Calu3 (cell line): Measurements from ENCODE around the gene DR1. TPM values are rescaled to one million over a fixed set of nuclear protein-coding genes. Genes with fewer than 3 reads are reported as not detected.

Source experiments
- BruUV-seq: library from RNA; stranded (reverse); fragments of 400-500 nt; replicated peaks from 2 replicates; lab custom pipeline; 2021; lab: Mats Ljungman, UMichigan
- CTCF ChIA-PET: fragments of 300-600 bp; sonication (Branson Sonifier 250); formaldehyde crosslinking; loops from one replicate; lab custom pipeline; 2022; ENCODE audit warnings: antibody characterized with exemption; lab: Charles Lee
- DNase-seq: peaks from one replicate; pipeline ENCODE4 v3.0.0; 2022
- H3K27ac Mint-ChIP-seq: one replicate; pipeline ENCODE4 v1.8.0; 2022; ENCODE audit warnings: mixed read lengths; ENCODE audit not compliant: unreplicated experiment
- H3K27me3 Mint-ChIP-seq: one replicate; pipeline ENCODE4 v1.8.0; 2022; ENCODE audit warnings: mixed read lengths; ENCODE audit not compliant: unreplicated experiment
- H3K36me3 Mint-ChIP-seq: one replicate; pipeline ENCODE4 v1.8.0; 2022; ENCODE audit warnings: mild to moderate bottlenecking, moderate library complexity, mixed read lengths; ENCODE audit not compliant: insufficient read depth, unreplicated experiment
- H3K4me1 Mint-ChIP-seq: one replicate; pipeline ENCODE4 v1.8.0; 2022; ENCODE audit warnings: mild to moderate bottlenecking, low read depth, mixed read lengths; ENCODE audit not compliant: unreplicated experiment
- H3K4me3 Mint-ChIP-seq: one replicate; pipeline ENCODE4 v1.8.0; 2022; ENCODE audit warnings: mild to moderate bottlenecking, low read depth, moderate library complexity, mixed read lengths; ENCODE audit not compliant: unreplicated experiment
- H3K9me3 Mint-ChIP-seq: one replicate; pipeline ENCODE4 v1.8.0; 2022; ENCODE audit warnings: low read depth, mixed read lengths; ENCODE audit not compliant: unreplicated experiment
- intact Hi-C: fragments of 100-400 bp; cut with micrococcal nuclease; formaldehyde crosslinking; loops from one replicate; pipeline ENCODE4 v1.10.0; 2022; ENCODE audit not compliant: unreplicated experiment
- total RNA-seq: library from RNA; stranded (reverse); gene quantifications from 2 replicates; pipeline ENCODE4 v1.2.3, GENCODE V29; 2022
- TF ChIP-seq, protein P1 (sequence below): fragments of 200-600 bp; IDR thresholded peaks from one replicate; pipeline ENCODE4 v1.8.0; 2022; ENCODE audit warnings: antibody characterized with exemption; ENCODE audit not compliant: unreplicated experiment

Gene DR1
- total RNA-seq, 1 experiment from 2014 or later, result 51.1 TPM

DNA sequence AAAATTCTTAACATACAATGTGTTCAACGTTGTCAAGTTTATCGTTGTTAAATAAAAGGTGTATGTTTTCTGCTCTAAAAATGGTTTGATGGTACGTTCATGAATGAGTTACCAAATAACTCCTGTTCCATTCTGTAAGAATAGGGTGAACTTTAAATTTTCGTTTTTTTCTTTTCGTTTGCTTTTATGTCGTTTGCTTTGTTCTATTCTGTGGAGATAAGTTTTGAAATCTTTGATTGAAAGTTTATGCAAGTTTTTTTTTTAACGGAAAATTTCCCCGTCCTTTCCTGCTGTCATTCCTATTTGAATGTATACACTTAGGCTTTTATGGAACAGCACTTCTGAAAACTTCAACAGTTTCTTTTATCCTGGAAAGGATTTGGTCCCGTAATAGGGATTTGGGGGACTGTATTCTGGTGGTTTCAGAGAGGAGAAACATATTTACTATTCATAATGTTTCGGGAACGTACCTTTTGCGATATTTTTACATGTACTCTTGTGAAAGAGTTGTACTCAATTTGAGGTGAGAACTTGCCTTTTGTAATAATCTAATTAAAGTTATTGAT, 1.7 kb downstream of the DR1 start:
- no peaks in the 10 kb centered on the region for H3K4me1 Mint-ChIP-seq
- no peaks in the 10 kb centered on the region for H3K27me3 Mint-ChIP-seq
- H3K36me3 Mint-ChIP-seq, result peaks cover 36% of the 10 kb centered on the region
- peak overlapping the region; percentile 99 for H3K4me3 Mint-ChIP-seq
- no TSS peak for BruUV-seq
- no peaks in the 10 kb centered on the region for H3K9me3 Mint-ChIP-seq
- intact Hi-C loops, result no loop called here
- peak overlapping the region; percentile 95 for H3K27ac Mint-ChIP-seq
- CTCF ChIA-PET, result no interaction called here
- no peak for DNase-seq
- TF ChIP-seq, protein P1, sequence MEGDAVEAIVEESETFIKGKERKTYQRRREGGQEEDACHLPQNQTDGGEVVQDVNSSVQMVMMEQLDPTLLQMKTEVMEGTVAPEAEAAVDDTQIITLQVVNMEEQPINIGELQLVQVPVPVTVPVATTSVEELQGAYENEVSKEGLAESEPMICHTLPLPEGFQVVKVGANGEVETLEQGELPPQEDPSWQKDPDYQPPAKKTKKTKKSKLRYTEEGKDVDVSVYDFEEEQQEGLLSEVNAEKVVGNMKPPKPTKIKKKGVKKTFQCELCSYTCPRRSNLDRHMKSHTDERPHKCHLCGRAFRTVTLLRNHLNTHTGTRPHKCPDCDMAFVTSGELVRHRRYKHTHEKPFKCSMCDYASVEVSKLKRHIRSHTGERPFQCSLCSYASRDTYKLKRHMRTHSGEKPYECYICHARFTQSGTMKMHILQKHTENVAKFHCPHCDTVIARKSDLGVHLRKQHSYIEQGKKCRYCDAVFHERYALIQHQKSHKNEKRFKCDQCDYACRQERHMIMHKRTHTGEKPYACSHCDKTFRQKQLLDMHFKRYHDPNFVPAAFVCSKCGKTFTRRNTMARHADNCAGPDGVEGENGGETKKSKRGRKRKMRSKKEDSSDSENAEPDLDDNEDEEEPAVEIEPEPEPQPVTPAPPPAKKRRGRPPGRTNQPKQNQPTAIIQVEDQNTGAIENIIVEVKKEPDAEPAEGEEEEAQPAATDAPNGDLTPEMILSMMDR, result no peak

DNA sequence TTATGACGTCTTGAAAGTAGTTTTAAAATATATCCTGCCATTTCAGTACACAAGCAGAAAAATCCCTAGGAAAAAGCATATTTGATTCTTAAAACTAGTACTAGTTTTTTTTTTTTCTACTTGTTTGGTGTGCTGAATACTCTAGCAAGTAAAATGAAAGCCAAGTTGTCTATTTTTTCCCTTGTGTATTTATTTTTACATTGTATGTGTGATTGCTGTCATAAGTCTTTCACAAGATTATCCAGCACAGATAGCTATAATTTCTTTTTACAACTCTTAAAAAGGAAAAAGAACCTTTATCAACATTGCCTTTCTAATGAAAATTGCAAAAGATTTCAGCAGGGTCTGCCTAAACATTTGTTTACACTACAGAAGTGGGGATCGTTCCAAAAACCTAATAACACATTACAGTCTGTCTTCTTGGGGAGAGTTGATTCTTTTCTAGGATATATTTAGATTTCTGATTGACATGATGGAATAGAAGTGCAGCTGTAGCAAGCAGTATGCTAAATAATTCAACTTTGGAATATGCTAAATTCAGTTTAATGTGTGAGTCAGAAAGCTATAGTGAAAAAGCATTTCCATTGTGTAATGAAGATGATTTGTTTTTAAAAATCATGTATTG, 2.5 kb downstream of the DR1 start:
- CTCF ChIA-PET, result no interaction called here
- H3K9me3 Mint-ChIP-seq, result no peaks in the 10 kb centered on the region
- peaks cover 36% of the 10 kb centered on the region for H3K36me3 Mint-ChIP-seq
- intact Hi-C loops, result no loop called here
- no TSS peak for BruUV-seq
- peak overlapping the region; percentile 56 for H3K27ac Mint-ChIP-seq
- no peaks in the 10 kb centered on the region for H3K4me1 Mint-ChIP-seq
- no peaks in the 10 kb centered on the region for H3K27me3 Mint-ChIP-seq
- peak overlapping the region; percentile 99 for H3K4me3 Mint-ChIP-seq
- no peak for DNase-seq
- TF ChIP-seq, protein P1, result no peak

GRCh38 chr1:93349231-93350135, 3.8 kb downstream of the DR1 start:
- peaks cover 36% of the 10 kb centered on the region for H3K36me3 Mint-ChIP-seq
- CTCF ChIA-PET, result no interaction called here
- no peaks in the 10 kb centered on the region for H3K27me3 Mint-ChIP-seq
- TF ChIP-seq, protein P1, result no peak
- no peaks in the 10 kb centered on the region for H3K4me1 Mint-ChIP-seq
- DNase-seq, result no peak
- intact Hi-C loops, result loop anchor here (10.0 kb wide), 1 partner anchor 45 kb away; no protein-coding TSS in a partner anchor
- no peaks in the 10 kb centered on the region for H3K9me3 Mint-ChIP-seq
- no TSS peak for BruUV-seq
- H3K4me3 Mint-ChIP-seq, result peak overlapping the region; percentile 62
- no peak overlapping the region for H3K27ac Mint-ChIP-seq

- no TSS peak for BruUV-seq
- peak overlapping the region; percentile 62 for H3K4me3 Mint-ChIP-seq
- intact Hi-C loops, result loop anchor here (10.0 kb wide), 1 partner anchor 46 kb away; no protein-coding TSS in a partner anchor
- H3K27me3 Mint-ChIP-seq, result no peaks in the 10 kb centered on the region
- no peak overlapping the region for H3K27ac Mint-ChIP-seq
- no peak for DNase-seq
- H3K36me3 Mint-ChIP-seq, result peaks cover 33% of the 10 kb centered on the region
- CTCF ChIA-PET, result no interaction called here
- H3K9me3 Mint-ChIP-seq, result no peaks in the 10 kb centered on the region
- TF ChIP-seq, protein P1, result no peak
- no peaks in the 10 kb centered on the region for H3K4me1 Mint-ChIP-seq
Measured at GRCh38 chr1:93350322-93350721, 4.6 kb downstream of the DR1 start.
